Liver (tissue), 3 donors: ENCODE results near the gene OGFOD3.

Source experiments
- FOXA2 ChIP-seq: IDR thresholded peaks from 2 replicates; pipeline ENCODE4 v1.6.1; 2016; ENCODE audit warnings: antibody characterized with exemption
- GABPA ChIP-seq, 2 donors: IDR thresholded peaks in 1 of 2; conservative IDR thresholded peaks in 1 of 2; 2 replicates each; pipeline ENCODE4 v1.6.1; 2016; ENCODE audit warnings: antibody characterized with exemption in 2 of 2, mild to moderate bottlenecking in 1 of 2, moderate library complexity in 1 of 2
- JUND ChIP-seq, 2 donors: IDR thresholded peaks; 2 replicates each; pipeline ENCODE4 v1.6.1; 2016; ENCODE audit warnings: antibody characterized with exemption in 2 of 2
- RAD21 ChIP-seq, 2 donors: IDR thresholded peaks; 2 replicates each; pipeline ENCODE4 v1.6.1; 2016; ENCODE audit warnings: antibody characterized with exemption in 2 of 2, mild to moderate bottlenecking in 2 of 2
- SP1 ChIP-seq: IDR thresholded peaks from 2 replicates; pipeline ENCODE4 v1.6.1; 2018; ENCODE audit warnings: antibody characterized with exemption, mild to moderate bottlenecking
- TAF1 ChIP-seq: conservative IDR thresholded peaks from 2 replicates; pipeline ENCODE4 v1.6.1; 2016; ENCODE audit warnings: antibody characterized with exemption, mild to moderate bottlenecking
- YY1 ChIP-seq: IDR thresholded peaks from 2 replicates; pipeline ENCODE4 v1.6.1; 2016; ENCODE audit warnings: antibody characterized with exemption, mild to moderate bottlenecking
- TF ChIP-seq, protein P1 (sequence below): IDR thresholded peaks from 2 replicates; pipeline ENCODE4 v1.6.1; 2016; ENCODE audit warnings: antibody characterized with exemption
- TF ChIP-seq, protein P2 (sequence below): fragments of 150-350 bp; IDR thresholded peaks from 2 replicates; pipeline ENCODE4 v1.5.1; 2017; ENCODE audit warnings: improper control_type of control experiment, low read depth, low read length; ENCODE audit not compliant: missing input control
- TF ChIP-seq, protein P3 (sequence below): IDR thresholded peaks from 2 replicates; pipeline ENCODE4 v1.6.1; 2016; ENCODE audit warnings: antibody characterized with exemption, mild to moderate bottlenecking
- TF ChIP-seq, protein P4 (sequence below): IDR thresholded peaks from 2 replicates; pipeline ENCODE4 v1.6.1; 2016; ENCODE audit warnings: antibody characterized with exemption
- donor health status: healthy.
- donor health status: healthy.

DNA sequence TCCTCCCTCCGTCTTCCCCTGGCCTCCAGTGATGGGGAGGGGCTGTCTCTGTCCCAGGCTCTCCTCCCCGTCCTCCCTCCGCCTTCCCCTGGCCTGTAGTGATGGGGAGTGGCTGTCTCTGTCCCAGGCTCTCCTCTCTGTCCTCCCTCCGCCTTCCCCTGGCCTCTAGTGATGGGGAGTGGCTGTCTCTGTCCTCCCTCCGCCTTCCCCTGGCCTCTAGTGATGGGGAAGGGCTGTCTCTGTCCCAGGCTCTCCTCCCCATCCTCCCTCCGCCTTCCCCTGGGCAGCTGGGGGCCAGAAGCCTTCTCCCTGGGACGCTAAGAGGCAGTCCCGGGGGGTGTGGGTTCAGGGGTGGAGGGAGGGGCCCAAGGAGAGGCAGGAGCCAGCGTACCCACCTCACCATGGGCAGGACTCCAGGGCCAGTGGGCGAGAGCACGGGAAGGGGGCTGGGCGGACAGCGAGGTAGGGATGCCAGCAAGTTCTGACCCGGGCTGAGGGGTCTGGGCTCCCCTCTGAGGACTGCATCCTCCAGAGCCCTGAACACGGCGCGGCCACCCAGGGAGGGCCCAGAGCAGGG lies 32.0 kb downstream of the OGFOD3 start:
- TF ChIP-seq, protein P1, sequence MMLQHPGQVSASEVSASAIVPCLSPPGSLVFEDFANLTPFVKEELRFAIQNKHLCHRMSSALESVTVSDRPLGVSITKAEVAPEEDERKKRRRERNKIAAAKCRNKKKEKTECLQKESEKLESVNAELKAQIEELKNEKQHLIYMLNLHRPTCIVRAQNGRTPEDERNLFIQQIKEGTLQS, result no peak
- TF ChIP-seq JUND (IDR thresholded peaks at IDR 0.05) (no peak), RAD21 (IDR thresholded peaks at IDR 0.05) (no peak), YY1 (no peak), SP1 (no peak), GABPA (IDR thresholded peaks at IDR 0.05 in 1 of 2, conservative IDR thresholded peaks at IDR 0.05 in 1 of 2) (no peak), FOXA2 (no peak), TAF1 (no peak)
- TF ChIP-seq, protein P2, sequence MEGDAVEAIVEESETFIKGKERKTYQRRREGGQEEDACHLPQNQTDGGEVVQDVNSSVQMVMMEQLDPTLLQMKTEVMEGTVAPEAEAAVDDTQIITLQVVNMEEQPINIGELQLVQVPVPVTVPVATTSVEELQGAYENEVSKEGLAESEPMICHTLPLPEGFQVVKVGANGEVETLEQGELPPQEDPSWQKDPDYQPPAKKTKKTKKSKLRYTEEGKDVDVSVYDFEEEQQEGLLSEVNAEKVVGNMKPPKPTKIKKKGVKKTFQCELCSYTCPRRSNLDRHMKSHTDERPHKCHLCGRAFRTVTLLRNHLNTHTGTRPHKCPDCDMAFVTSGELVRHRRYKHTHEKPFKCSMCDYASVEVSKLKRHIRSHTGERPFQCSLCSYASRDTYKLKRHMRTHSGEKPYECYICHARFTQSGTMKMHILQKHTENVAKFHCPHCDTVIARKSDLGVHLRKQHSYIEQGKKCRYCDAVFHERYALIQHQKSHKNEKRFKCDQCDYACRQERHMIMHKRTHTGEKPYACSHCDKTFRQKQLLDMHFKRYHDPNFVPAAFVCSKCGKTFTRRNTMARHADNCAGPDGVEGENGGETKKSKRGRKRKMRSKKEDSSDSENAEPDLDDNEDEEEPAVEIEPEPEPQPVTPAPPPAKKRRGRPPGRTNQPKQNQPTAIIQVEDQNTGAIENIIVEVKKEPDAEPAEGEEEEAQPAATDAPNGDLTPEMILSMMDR, result no peak
- TF ChIP-seq, protein P3, sequence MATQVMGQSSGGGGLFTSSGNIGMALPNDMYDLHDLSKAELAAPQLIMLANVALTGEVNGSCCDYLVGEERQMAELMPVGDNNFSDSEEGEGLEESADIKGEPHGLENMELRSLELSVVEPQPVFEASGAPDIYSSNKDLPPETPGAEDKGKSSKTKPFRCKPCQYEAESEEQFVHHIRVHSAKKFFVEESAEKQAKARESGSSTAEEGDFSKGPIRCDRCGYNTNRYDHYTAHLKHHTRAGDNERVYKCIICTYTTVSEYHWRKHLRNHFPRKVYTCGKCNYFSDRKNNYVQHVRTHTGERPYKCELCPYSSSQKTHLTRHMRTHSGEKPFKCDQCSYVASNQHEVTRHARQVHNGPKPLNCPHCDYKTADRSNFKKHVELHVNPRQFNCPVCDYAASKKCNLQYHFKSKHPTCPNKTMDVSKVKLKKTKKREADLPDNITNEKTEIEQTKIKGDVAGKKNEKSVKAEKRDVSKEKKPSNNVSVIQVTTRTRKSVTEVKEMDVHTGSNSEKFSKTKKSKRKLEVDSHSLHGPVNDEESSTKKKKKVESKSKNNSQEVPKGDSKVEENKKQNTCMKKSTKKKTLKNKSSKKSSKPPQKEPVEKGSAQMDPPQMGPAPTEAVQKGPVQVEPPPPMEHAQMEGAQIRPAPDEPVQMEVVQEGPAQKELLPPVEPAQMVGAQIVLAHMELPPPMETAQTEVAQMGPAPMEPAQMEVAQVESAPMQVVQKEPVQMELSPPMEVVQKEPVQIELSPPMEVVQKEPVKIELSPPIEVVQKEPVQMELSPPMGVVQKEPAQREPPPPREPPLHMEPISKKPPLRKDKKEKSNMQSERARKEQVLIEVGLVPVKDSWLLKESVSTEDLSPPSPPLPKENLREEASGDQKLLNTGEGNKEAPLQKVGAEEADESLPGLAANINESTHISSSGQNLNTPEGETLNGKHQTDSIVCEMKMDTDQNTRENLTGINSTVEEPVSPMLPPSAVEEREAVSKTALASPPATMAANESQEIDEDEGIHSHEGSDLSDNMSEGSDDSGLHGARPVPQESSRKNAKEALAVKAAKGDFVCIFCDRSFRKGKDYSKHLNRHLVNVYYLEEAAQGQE, result no peak
- TF ChIP-seq, protein P4, sequence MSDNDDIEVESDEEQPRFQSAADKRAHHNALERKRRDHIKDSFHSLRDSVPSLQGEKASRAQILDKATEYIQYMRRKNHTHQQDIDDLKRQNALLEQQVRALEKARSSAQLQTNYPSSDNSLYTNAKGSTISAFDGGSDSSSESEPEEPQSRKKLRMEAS, result no peak
